Measurements from ENCODE around the gene UBL7. TPM values are rescaled to one million over a fixed set of nuclear protein-coding genes. Genes with fewer than 3 reads are reported as not detected.

Gene UBL7
- total and polyA plus RNA-seq, 10 of the 15 experiments (the other 5 are each of a cell fraction or from before 2014, with no cell fraction given), result 25.9 to 145 (median 90.1) TPM

DNA sequence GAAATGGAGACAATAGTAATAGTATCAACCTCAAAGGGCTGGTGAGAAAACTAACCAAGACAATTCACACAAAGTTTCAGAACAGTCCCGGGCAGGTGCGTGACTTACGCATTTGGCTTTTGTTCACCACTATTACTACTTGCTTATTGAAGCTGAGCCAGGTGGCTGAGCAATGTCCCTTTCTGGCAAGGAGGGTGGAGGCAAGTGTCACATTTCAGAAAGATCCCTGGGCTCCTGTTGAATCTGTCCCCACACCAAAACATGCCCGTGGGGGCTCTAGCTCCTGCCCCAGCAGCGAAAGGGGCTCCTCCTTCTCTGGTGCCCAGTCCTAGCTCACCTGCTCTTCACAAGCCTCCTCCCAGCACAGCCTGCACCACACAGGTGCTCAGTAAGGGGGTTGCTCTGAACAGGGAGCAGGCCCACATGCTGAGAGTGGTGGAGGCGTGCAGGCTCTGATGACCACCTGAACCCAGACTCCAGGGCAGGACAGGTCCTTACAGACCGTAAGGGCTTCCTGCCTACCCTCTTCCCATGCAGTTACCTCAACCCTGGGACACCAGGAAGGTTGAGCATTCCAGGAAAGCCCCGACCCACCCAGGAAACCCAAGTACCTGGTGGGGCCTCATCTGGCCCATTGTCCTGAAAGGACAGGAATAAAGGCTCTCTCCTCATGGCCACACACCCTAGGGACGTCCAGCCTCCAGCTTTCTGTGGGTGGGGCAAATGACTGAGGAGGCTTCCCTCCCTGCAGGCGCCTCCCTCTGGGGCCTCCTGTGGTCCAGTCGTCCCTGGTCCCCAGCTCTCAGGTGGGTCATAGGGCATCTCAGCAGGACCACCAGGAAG lies 59.8 kb downstream of the UBL7 start (continued):
- TF ChIP-seq SMC3 (IDR thresholded peaks at IDR 0.05; ENCODE audit: borderline replicate concordance, low read length) (peak; percentile 22; the same call in 1 of the 2 replicates), RBBP5 (conservative IDR thresholded peaks at IDR 0.05) (no peak), ZBED1 (IDR thresholded peaks at IDR 0.05; ENCODE audit: borderline replicate concordance) (0 out of 2 replicates have a peak, but pooled peaks have one; percentile 58), FOXK2 (IDR thresholded peaks at IDR 0.05) (no peak), KDM1A (IDR thresholded peaks at IDR 0.05; ENCODE audit: borderline replicate concordance) (no peak), NBN (IDR thresholded peaks at IDR 0.05) (no peak), PML (IDR thresholded peaks at IDR 0.05; ENCODE audit: low read length) (no peak), POLR2AphosphoS2 (IDR thresholded peaks at IDR 0.05; ENCODE audit: low read depth, low read length) (0 out of 2 replicates have a peak, but pooled peaks have one; percentile 23), YY1 (IDR thresholded peaks at IDR 0.05; ENCODE audit: low read depth, low read length) (0 out of 2 replicates have a peak, but pooled peaks have one; percentile 10), PAX5 (IDR thresholded peaks at IDR 0.05; ENCODE audit: borderline replicate concordance, low read depth, low read length) (peak; percentile 82), IKZF2 (IDR thresholded peaks at IDR 0.05) (peak in 1 of 2 experiments; percentile 55; a peak in 2 of 4 replicates), SIX5 (IDR thresholded peaks at IDR 0.05; ENCODE audit: low read depth, low read length, severe bottlenecking) (no peak)
- TF ChIP-seq, protein P1, sequence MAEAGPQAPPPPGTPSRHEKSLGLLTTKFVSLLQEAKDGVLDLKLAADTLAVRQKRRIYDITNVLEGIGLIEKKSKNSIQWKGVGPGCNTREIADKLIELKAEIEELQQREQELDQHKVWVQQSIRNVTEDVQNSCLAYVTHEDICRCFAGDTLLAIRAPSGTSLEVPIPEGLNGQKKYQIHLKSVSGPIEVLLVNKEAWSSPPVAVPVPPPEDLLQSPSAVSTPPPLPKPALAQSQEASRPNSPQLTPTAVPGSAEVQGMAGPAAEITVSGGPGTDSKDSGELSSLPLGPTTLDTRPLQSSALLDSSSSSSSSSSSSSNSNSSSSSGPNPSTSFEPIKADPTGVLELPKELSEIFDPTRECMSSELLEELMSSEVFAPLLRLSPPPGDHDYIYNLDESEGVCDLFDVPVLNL (IDR thresholded peaks at IDR 0.05; ENCODE audit: low read depth, low read length), result no peak

Data from GM12878 (cell line).